Activated T-helper 1 cell treated with anti-CD3 and anti-CD28 coated beads, Interleukin-12 subunit alpha, Interleukin-12 subunit beta, Interleukin-2, Interleukin-4 antibody, amounts not matched to agents 30 ng/mL and 10 ng/mL and 1 ng/mL, durations not matched to agents 14 hours and 24 hours and 36 hours (primary cell): ENCODE measurements around the gene SLIT3. TPM values are rescaled to one million over a fixed set of nuclear protein-coding genes. Genes with fewer than 3 reads are reported as not detected.

Experiments
- DNase-seq: peaks from one replicate; pipeline ENCODE4 v3.0.0; 2021; ENCODE audit warnings: low spot score
- H3K27ac Mint-ChIP-seq: one replicate; pipeline ENCODE4 v1.8.0; 2021; ENCODE audit warnings: mild to moderate bottlenecking, mixed read lengths
- H3K27me3 Mint-ChIP-seq: one replicate; pipeline ENCODE4 v1.8.0; 2022; ENCODE audit warnings: mild to moderate bottlenecking, moderate library complexity, mixed read lengths; ENCODE audit not compliant: insufficient read depth
- H3K36me3 Mint-ChIP-seq: one replicate; pipeline ENCODE4 v1.8.0; 2021; ENCODE audit warnings: low read depth, mixed read lengths
- H3K4me1 Mint-ChIP-seq: one replicate; pipeline ENCODE4 v1.8.0; 2021; ENCODE audit warnings: low read depth, mixed read lengths
- H3K4me3 Mint-ChIP-seq: one replicate; pipeline ENCODE4 v1.8.0; 2021; ENCODE audit warnings: mild to moderate bottlenecking, moderate library complexity, mixed read lengths
- H3K9me3 Mint-ChIP-seq: one replicate; pipeline ENCODE4 v1.8.0; 2021; ENCODE audit warnings: mixed read lengths
- intact Hi-C: fragments of 100-400 bp; cut with micrococcal nuclease; formaldehyde crosslinking; loops from one replicate; pipeline ENCODE4 v1.15.1; 2024
- total RNA-seq: library from RNA; stranded (reverse); gene quantifications from 2 replicates; pipeline ENCODE4 v1.2.3, GENCODE V29; 2022

SLIT3 gene
- total RNA-seq, 1 donor from 2014 or later, result 0.03 TPM

DNA sequence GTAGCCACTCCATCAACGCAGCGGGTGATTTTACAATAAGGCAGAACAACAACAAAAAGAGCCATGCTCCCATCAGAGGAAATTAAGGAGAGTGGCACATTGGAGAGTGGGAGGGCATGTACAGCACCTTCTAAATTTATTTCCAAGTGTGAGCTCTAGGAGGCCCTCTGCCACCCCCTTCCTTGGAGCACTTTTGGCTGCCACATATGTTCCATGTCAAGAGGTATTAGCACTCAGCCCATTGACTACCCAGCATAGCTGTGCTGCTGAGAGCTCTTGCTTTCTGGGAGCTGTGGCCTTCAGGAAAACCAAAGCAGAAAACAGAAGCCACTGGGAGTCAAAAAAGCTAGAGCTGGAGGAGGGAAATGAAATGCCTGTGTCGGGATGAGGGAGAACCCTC is 521.6 kb downstream of the SLIT3 start:
- H3K27me3 Mint-ChIP-seq, result peaks cover 8% of the 10 kb centered on the region
- intact Hi-C loops, result no loop called here
- no peaks in the 10 kb centered on the region for H3K9me3 Mint-ChIP-seq
- no peaks in the 10 kb centered on the region for H3K36me3 Mint-ChIP-seq
- H3K4me3 Mint-ChIP-seq, result no peak overlapping the region
- DNase-seq, result no peak
- H3K4me1 Mint-ChIP-seq, result no peaks in the 10 kb centered on the region
- no peak overlapping the region for H3K27ac Mint-ChIP-seq

DNA sequence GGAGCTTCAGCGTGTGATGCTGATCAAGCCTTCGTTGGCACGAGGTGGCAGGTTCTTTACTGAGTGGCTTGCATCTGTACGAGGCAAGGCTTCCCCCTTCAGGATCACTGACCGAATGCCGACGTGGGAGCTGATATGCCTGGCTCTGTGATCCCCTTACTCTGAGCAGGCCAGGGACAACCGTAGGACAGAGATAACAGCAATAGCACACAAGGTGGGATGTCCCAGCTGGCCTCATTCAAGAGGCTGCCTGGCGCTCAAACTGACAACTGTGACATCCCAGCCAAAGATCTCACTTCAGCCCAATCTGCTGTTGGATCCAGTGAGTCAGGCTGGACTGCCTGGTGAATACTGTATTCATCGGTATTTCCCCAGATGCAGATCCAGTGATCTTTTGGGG is 522.4 kb downstream of the SLIT3 start:
- no peak for DNase-seq
- Mint-ChIP-seq H3K4me3 (no peak overlapping the region), H3K4me1 (no peaks in the 10 kb centered on the region), H3K27me3 (peaks cover 9% of the 10 kb centered on the region), H3K36me3 (no peaks in the 10 kb centered on the region), H3K9me3 (no peaks in the 10 kb centered on the region), H3K27ac (no peak overlapping the region)
- intact Hi-C loops, result no loop called here

DNA sequence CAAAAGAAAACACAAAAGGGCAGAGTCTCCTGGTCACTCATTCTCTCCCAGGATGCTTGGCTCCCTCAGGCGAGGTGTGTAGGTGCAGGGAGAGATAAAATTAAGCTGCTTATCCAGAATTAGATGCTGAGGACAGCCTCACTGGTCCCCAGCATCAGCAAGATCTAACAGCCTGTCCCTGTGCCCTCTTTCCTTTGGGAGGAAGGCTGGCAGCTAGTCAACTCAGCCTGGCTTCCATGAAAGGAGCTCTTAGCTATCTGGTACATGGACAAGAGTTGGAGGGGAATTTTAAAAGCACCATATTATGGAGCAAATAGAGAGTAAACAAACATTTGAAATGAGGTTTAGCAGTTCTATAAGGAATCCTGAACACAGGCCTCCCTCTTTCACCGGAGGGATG is 523.3 kb downstream of the SLIT3 start:
- DNase-seq, result no peak
- Mint-ChIP-seq H3K4me3 (no peak overlapping the region), H3K9me3 (no peaks in the 10 kb centered on the region), H3K4me1 (no peaks in the 10 kb centered on the region), H3K36me3 (no peaks in the 10 kb centered on the region), H3K27me3 (peaks cover 9% of the 10 kb centered on the region), H3K27ac (no peak overlapping the region)
- intact Hi-C loops, result no loop called here

- intact Hi-C loops, result no loop called here
- no peak for DNase-seq
- Mint-ChIP-seq H3K4me1 (no peaks in the 10 kb centered on the region), H3K9me3 (no peaks in the 10 kb centered on the region), H3K27me3 (peaks cover 10% of the 10 kb centered on the region), H3K4me3 (no peak overlapping the region), H3K27ac (no peak overlapping the region), H3K36me3 (no peaks in the 10 kb centered on the region)
Measured at GRCh38 chr5:168776070-168776469, 524.9 kb downstream of the SLIT3 start.

- no peak overlapping the region for H3K4me3 Mint-ChIP-seq
- peaks cover 10% of the 10 kb centered on the region for H3K27me3 Mint-ChIP-seq
- H3K36me3 Mint-ChIP-seq, result no peaks in the 10 kb centered on the region
Measured at GRCh38 chr5:168773226-168773625, 527.7 kb downstream of the SLIT3 start.

GRCh38 chr5:168772316-168772961 is 528.5 kb downstream of the SLIT3 start:
- H3K9me3 Mint-ChIP-seq, result no peaks in the 10 kb centered on the region
- intact Hi-C loops, result no loop called here
- no peaks in the 10 kb centered on the region for H3K4me1 Mint-ChIP-seq

More at GRCh38 chr5:168773226-168773625, 527.7 kb downstream of the SLIT3 start:
- intact Hi-C loops, result no loop called here
- Mint-ChIP-seq H3K27ac (no peak overlapping the region), H3K4me1 (no peaks in the 10 kb centered on the region), H3K9me3 (no peaks in the 10 kb centered on the region)
- no peak for DNase-seq

GRCh38 chr5:168771678-168772077 is 529.3 kb downstream of the SLIT3 start:
- intact Hi-C loops, result no loop called here
- Mint-ChIP-seq H3K9me3 (no peaks in the 10 kb centered on the region), H3K27ac (no peak overlapping the region), H3K4me1 (no peaks in the 10 kb centered on the region), H3K27me3 (peaks cover 8% of the 10 kb centered on the region), H3K36me3 (no peaks in the 10 kb centered on the region), H3K4me3 (no peak overlapping the region)
- DNase-seq, result no peak

More at GRCh38 chr5:168772316-168772961, 528.5 kb downstream of the SLIT3 start:
- Mint-ChIP-seq H3K36me3 (no peaks in the 10 kb centered on the region), H3K27me3 (peaks cover 10% of the 10 kb centered on the region), H3K27ac (no peak overlapping the region), H3K4me3 (no peak overlapping the region)
- DNase-seq, result no peak

DNA sequence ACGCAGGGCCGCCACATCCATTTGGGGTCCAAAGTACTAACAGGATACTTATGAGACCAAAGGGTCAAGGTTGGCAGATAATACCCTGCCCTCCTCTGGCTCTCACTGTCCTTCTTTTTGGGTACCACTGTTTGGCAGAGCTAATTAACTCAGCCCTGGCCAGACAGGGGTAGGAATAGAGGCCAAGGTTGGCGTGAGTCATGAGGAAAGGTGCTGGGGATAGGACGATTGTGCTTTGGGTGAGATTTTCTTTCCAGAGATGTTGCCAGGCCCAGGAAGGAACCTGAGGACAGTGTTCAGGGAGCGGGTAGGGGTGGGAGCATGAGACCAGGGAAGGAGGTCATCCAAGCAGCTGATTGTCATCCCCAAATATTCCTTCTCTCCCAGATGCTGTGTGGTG is 529.9 kb downstream of the SLIT3 start:
- H3K4me3 Mint-ChIP-seq, result no peak overlapping the region
- H3K27me3 Mint-ChIP-seq, result peaks cover 8% of the 10 kb centered on the region
- intact Hi-C loops, result no loop called here
- no peak for DNase-seq
- no peaks in the 10 kb centered on the region for H3K4me1 Mint-ChIP-seq
- H3K9me3 Mint-ChIP-seq, result no peaks in the 10 kb centered on the region
- H3K27ac Mint-ChIP-seq, result no peak overlapping the region
- H3K36me3 Mint-ChIP-seq, result no peaks in the 10 kb centered on the region

- no peaks in the 10 kb centered on the region for H3K4me1 Mint-ChIP-seq
- H3K36me3 Mint-ChIP-seq, result no peaks in the 10 kb centered on the region
- no peak overlapping the region for H3K27ac Mint-ChIP-seq
- intact Hi-C loops, result no loop called here
- peaks cover 8% of the 10 kb centered on the region for H3K27me3 Mint-ChIP-seq
- no peak overlapping the region for H3K4me3 Mint-ChIP-seq
- DNase-seq, result no peak
- H3K9me3 Mint-ChIP-seq, result no peaks in the 10 kb centered on the region
Measured at GRCh38 chr5:168770036-168770498, 530.9 kb downstream of the SLIT3 start.

- H3K27ac Mint-ChIP-seq, result no peak overlapping the region
- H3K4me1 Mint-ChIP-seq, result no peaks in the 10 kb centered on the region
- H3K4me3 Mint-ChIP-seq, result no peak overlapping the region
- intact Hi-C loops, result no loop called here
- no peaks in the 10 kb centered on the region for H3K9me3 Mint-ChIP-seq
- no peak for DNase-seq
- no peaks in the 10 kb centered on the region for H3K36me3 Mint-ChIP-seq
- peaks cover 2% of the 10 kb centered on the region for H3K27me3 Mint-ChIP-seq
Measured at GRCh38 chr5:168768172-168768571, 532.8 kb downstream of the SLIT3 start.

- no peaks in the 10 kb centered on the region for H3K4me1 Mint-ChIP-seq
- no peak for DNase-seq
- H3K27ac Mint-ChIP-seq, result no peak overlapping the region
- no peak overlapping the region for H3K4me3 Mint-ChIP-seq
- intact Hi-C loops, result no loop called here
- peaks cover 1% of the 10 kb centered on the region for H3K27me3 Mint-ChIP-seq
- H3K36me3 Mint-ChIP-seq, result no peaks in the 10 kb centered on the region
- H3K9me3 Mint-ChIP-seq, result no peaks in the 10 kb centered on the region
Measured at GRCh38 chr5:168766426-168766700, 534.6 kb downstream of the SLIT3 start.

DNA sequence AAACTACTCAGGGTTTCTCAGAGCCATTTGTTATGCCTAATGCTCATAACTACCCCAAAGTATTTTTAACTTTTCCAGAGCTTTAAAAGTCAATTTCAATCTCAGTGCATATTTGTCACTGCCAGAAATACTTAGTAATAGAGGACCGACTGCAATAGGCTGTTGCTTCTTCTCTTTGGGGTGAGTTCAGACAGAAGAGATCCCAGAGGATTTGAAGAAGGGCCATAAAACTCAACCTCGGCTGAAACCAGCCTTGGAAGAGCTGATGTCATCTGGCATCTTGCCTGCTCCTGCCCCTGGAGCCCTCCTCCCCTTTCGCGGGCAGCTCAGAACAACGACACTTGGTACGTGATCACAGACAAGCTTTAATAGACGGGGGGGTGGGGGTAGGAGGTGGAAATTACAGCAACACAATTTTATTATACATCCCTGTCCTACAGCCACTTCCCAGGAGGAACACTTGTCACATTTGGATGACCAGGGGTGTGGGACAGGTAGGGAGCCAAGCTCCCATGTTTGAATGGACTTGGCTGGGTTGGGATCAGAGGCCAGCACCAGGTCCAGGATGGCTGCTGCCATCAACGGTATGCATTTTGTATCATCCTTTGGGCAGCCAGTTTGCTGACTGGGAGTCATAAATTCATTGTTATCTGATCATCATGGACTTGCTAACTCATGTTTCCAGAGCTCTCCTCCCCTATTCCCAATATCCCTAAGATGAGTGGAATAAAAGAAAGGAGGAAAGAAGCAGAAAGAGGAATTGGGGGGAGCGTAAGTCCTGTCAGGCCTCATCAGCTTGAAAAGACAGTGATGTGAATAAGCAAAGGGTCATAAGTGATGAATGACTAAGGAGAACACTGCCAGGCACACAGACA is 535.2 kb downstream of the SLIT3 start:
- Mint-ChIP-seq H3K36me3 (no peaks in the 10 kb centered on the region), H3K4me3 (no peak overlapping the region), H3K9me3 (no peaks in the 10 kb centered on the region), H3K4me1 (no peaks in the 10 kb centered on the region), H3K27me3 (no peaks in the 10 kb centered on the region), H3K27ac (no peak overlapping the region)
- intact Hi-C loops, result no loop called here
- DNase-seq, result no peak

- H3K36me3 Mint-ChIP-seq, result no peaks in the 10 kb centered on the region
- H3K4me1 Mint-ChIP-seq, result no peaks in the 10 kb centered on the region
- H3K4me3 Mint-ChIP-seq, result no peak overlapping the region
- H3K27me3 Mint-ChIP-seq, result peaks cover 2% of the 10 kb centered on the region
- H3K27ac Mint-ChIP-seq, result no peak overlapping the region
- DNase-seq, result no peak
- intact Hi-C loops, result no loop called here
- H3K9me3 Mint-ChIP-seq, result no peaks in the 10 kb centered on the region
Measured at GRCh38 chr5:168765086-168765550, 535.8 kb downstream of the SLIT3 start.
